DOHH2 (cell line): Measurements from ENCODE around the gene EYA2.

Experiments used
- H3F3A ChIP-seq: fragments of 200-600 bp; sonication (generic), shearing (Covaris generic); 2 replicates; pipeline ENCODE4 v1.6.0; 2016; ENCODE audit warnings: antibody characterized with exemption, mild to moderate bottlenecking; ENCODE audit not compliant: control insufficient read depth, insufficient read depth
- H3K27ac ChIP-seq: fragments of 200-600 bp; sonication (generic); 2 replicates; pipeline ENCODE4 v1.5.1; 2014; ENCODE audit warnings: low read depth, mild to moderate bottlenecking, low read length, moderate library complexity
- H3K27me3 ChIP-seq: fragments of 200-600 bp; sonication (generic); 2 replicates; pipeline ENCODE4 v1.6.1; 2014; ENCODE audit warnings: mild to moderate bottlenecking, low read length, mixed read lengths; ENCODE audit not compliant: control insufficient read depth
- H3K36me3 ChIP-seq: fragments of 200-600 bp; sonication (generic); 2 replicates; pipeline ENCODE4 v1.6.1; 2014; ENCODE audit warnings: mild to moderate bottlenecking, low read length, moderate library complexity, mixed read lengths; ENCODE audit not compliant: control insufficient read depth
- H3K4me1 ChIP-seq: fragments of 200-600 bp; sonication (generic); 2 replicates; pipeline ENCODE4 v1.6.1; 2014; ENCODE audit warnings: mild to moderate bottlenecking, low read length, mixed read lengths; ENCODE audit not compliant: control insufficient read depth
- H3K4me2 ChIP-seq: fragments of 200-600 bp; sonication (generic); 2 replicates; pipeline ENCODE4 v1.6.0; 2014; ENCODE audit warnings: mild to moderate bottlenecking, low read length, moderate library complexity
- H3K4me3 ChIP-seq: fragments of 200-600 bp; sonication (generic); 2 replicates; pipeline ENCODE4 v1.5.1; 2014; ENCODE audit warnings: mild to moderate bottlenecking, low read length, mixed read lengths
- H3K79me2 ChIP-seq: fragments of 200-600 bp; sonication (generic); 2 replicates; pipeline ENCODE4 v1.6.1; 2014; ENCODE audit warnings: mild to moderate bottlenecking, low read length, mixed read lengths; ENCODE audit not compliant: control insufficient read depth
- H3K9me2 ChIP-seq: fragments of 200-600 bp; sonication (generic); replicated peaks from 2 replicates; pipeline ENCODE4 v1.6.1; 2014; ENCODE audit warnings: mild to moderate bottlenecking, low read length, mixed read lengths; ENCODE audit not compliant: control insufficient read depth
- H3K9me3 ChIP-seq: fragments of 200-600 bp; sonication (generic); 2 replicates; pipeline ENCODE4 v1.6.1; 2014; ENCODE audit warnings: antibody characterized with exemption, low read length, mixed read lengths; ENCODE audit not compliant: control insufficient read depth, insufficient read depth
- H4K20me1 ChIP-seq: fragments of 200-600 bp; sonication (generic); 2 replicates; pipeline ENCODE4 v1.6.0; 2014; ENCODE audit warnings: low read depth, mild to moderate bottlenecking, antibody characterized with exemption, low read length, moderate library complexity; ENCODE audit not compliant: control insufficient read depth, insufficient read depth
- CTCF ChIP-seq: fragments of 200-600 bp; sonication (generic); IDR thresholded peaks from one replicate; pipeline ENCODE4 v1.5.1; 2014; ENCODE audit warnings: antibody characterized with exemption, mild to moderate bottlenecking, low read depth, low read length; ENCODE audit not compliant: poor library complexity, severe bottlenecking
- EZH2phosphoT487 ChIP-seq: fragments of 200-600 bp; sonication (generic); IDR thresholded peaks from 2 replicates; pipeline ENCODE4 v1.6.1; 2017; ENCODE audit warnings: borderline replicate concordance, mild to moderate bottlenecking, antibody characterized with exemption, low read length, moderate library complexity, mixed read lengths

EYA2 gene

DNA sequence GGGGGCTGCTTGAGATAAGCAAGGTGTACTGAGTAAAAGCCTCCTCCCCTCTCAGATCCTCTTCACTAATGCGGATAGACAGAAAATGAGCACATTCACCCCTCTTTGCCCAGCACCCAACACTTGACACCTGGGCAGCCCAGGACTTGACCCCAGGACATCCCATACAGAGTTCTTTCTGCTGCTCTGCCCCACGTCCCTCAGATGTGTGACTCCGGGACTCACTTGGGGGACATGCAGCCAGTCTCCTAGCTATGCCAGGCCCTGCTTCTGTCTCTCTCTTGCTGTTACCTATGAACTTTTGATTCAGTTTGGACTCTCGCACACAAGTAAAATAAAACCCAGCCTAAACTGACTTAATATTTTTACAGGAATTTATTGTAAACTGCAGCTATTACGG lies 159.9 kb downstream of the EYA2 start:
- no peak for TF ChIP-seq EZH2phosphoT487
- H3K27me3 ChIP-seq = no peaks in the 10 kb centered on the region
- no peaks in the 10 kb centered on the region for H3K9me2 ChIP-seq
- H4K20me1 ChIP-seq = no peaks in the 10 kb centered on the region
- no peak overlapping the region for H3K27ac ChIP-seq
- no peaks in the 10 kb centered on the region for H3K36me3 ChIP-seq
- H3K4me2 ChIP-seq = no peak overlapping the region
- H3F3A ChIP-seq = no peaks in the 10 kb centered on the region
- H3K9me3 ChIP-seq = no peaks in the 10 kb centered on the region
- no peaks in the 10 kb centered on the region for H3K79me2 ChIP-seq
- H3K4me1 ChIP-seq = no peaks in the 10 kb centered on the region
- no peak overlapping the region for H3K4me3 ChIP-seq

DNA sequence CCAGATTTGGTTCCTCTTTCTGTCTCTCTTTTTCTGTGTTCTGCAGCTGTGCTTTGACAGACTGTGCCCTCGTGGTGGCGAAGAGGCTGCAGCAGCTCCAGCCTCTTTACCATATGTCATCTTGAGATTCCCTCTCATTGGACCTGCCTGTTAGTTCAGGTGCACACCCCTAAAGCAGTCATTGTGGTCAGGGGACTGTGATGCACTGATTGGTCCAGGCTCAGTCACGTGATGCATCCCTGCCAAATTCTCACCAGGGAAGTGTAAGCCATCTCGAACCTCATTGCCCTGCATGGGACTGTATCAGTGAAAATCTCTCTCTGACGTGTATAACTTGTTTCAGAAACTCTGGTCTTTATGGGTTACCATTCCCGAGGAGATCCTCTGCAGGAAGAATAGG lies 160.3 kb downstream of the EYA2 start:
- no peak for TF ChIP-seq CTCF
- TF ChIP-seq EZH2phosphoT487 = no peak
- no peaks in the 10 kb centered on the region for H3K4me1 ChIP-seq

DNA sequence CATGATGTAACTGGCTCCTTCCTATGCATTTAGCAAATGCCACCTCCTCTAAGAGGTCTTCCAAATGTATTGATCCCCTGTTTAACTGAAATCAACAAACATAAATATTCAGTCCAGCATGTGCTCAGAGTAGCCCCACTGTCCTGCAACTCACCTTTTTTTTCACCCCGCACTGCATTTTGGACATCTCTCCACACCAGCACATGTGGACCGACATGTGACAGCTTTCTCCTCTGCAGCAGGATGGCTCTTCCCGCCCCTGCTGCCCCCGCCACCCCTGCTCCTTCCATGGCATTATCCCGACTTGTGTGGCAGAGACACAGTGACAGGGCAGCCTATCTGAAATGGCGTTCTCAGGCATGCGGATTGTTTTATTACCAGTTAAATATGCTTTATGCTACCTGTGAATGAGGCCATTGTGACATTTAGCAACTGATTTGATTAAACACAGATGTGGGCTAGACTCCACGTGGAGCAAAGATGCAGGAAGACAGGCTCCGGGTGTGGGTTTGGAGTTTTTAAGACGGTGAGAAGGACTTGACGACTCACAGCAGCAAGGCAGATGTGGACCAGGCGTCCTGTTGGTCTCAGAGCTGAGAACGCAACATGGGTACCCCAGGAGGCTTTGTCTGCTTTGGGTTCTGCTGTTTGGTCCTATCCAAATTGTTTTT lies 161.2 kb downstream of the EYA2 start:
- no peaks in the 10 kb centered on the region for H3F3A ChIP-seq
- no peak for TF ChIP-seq EZH2phosphoT487
- no peak for TF ChIP-seq CTCF
- H3K4me3 ChIP-seq = no peak overlapping the region

More for the DNA sequence above, 160.3 kb downstream of the EYA2 start:
- Histone ChIP-seq H3K4me2 (no peak overlapping the region), H3K27me3 (no peaks in the 10 kb centered on the region), H3F3A (no peaks in the 10 kb centered on the region), H3K36me3 (no peaks in the 10 kb centered on the region), H4K20me1 (no peaks in the 10 kb centered on the region), H3K9me3 (no peaks in the 10 kb centered on the region), H3K27ac (no peak overlapping the region), H3K9me2 (no peaks in the 10 kb centered on the region), H3K79me2 (no peaks in the 10 kb centered on the region), H3K4me3 (no peak overlapping the region)

DNA sequence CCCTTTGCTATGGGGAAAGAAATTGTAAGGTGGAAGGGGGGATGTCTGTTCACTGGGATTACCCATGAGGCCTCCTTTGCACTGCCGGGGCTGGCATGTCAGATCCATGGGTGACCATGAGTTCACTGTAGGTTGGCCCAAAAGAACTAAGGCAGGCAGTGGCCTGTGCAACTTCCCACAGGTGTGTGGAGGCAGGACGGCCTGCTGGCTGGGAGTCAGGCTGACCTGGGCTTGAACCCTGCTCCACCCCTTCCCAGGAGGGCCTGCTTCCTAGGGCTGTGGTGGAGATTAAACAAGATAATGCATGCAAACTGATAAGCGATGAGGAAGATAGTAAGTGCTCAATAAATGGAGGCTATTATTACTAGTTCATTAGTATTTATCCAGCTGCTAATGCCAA lies 163.0 kb downstream of the EYA2 start:
- H3K27ac ChIP-seq = no peak overlapping the region
- H3K4me2 ChIP-seq = no peak overlapping the region
- no peaks in the 10 kb centered on the region for H3K27me3 ChIP-seq
- H3K36me3 ChIP-seq = no peaks in the 10 kb centered on the region
- no peaks in the 10 kb centered on the region for H3K9me3 ChIP-seq
- H3F3A ChIP-seq = no peaks in the 10 kb centered on the region
- no peaks in the 10 kb centered on the region for H3K9me2 ChIP-seq
- no peaks in the 10 kb centered on the region for H4K20me1 ChIP-seq
- no peak for TF ChIP-seq EZH2phosphoT487
- TF ChIP-seq CTCF = no peak
- no peaks in the 10 kb centered on the region for H3K79me2 ChIP-seq
- no peak overlapping the region for H3K4me3 ChIP-seq
- no peaks in the 10 kb centered on the region for H3K4me1 ChIP-seq

More for the DNA sequence above, 161.2 kb downstream of the EYA2 start:
- no peaks in the 10 kb centered on the region for H3K4me1 ChIP-seq
- H3K4me2 ChIP-seq = no peak overlapping the region
- no peaks in the 10 kb centered on the region for H3K9me2 ChIP-seq
- no peaks in the 10 kb centered on the region for H4K20me1 ChIP-seq
- H3K36me3 ChIP-seq = no peaks in the 10 kb centered on the region
- no peaks in the 10 kb centered on the region for H3K27me3 ChIP-seq
- no peaks in the 10 kb centered on the region for H3K9me3 ChIP-seq
- no peaks in the 10 kb centered on the region for H3K79me2 ChIP-seq
- no peak overlapping the region for H3K27ac ChIP-seq
